Tongue (tissue), 3 donors: ENCODE measurements around the gene KITLG. TPM values are rescaled to one million over a fixed set of nuclear protein-coding genes. Genes with fewer than 3 reads are reported as not detected.
"Not testable (repeated sequence)": the region's sequence is repeated elsewhere in the genome, so short reads cannot be mapped to it uniquely, and the experiment has no call there.

Experiments
- DNase-seq: peaks from one replicate; pipeline ENCODE4 v3.0.0-alpha.2; 2015
- small RNA-seq: library from RNA; depleted of rRNA; stranded (forward); fragments of <200 nt; gene quantifications from one replicate; pipeline ENCODE3, GENCODE V24; 2014; ENCODE audit warnings: low replicate concordance
- total RNA-seq: library from RNA; depleted of rRNA; stranded (reverse); fragments of >200 nt; gene quantifications from one replicate; pipeline ENCODE4 v1.2.3, GENCODE V29; 2014

Gene KITLG
- total RNA-seq, 1 donor from 2014 or later = 41.1 TPM

- DNase-seq = no peak
Measured at GRCh38 chr12:88495031-88495430, 85.2 kb downstream of the KITLG start.

GRCh38 chr12:88494520-88494919, 85.8 kb downstream of the KITLG start:
- no peak for DNase-seq

GRCh38 chr12:88493636-88494035, 86.6 kb downstream of the KITLG start:
- no peak for DNase-seq

GRCh38 chr12:88490425-88490824, 89.8 kb downstream of the KITLG start:
- DNase-seq = no peak

GRCh38 chr12:88472775-88473174, 107.5 kb downstream of the KITLG start:
- no peak for DNase-seq

- no peak for DNase-seq
Measured at GRCh38 chr12:88472248-88472647, 108.0 kb downstream of the KITLG start.

- peak; percentile 38 for DNase-seq
Measured at GRCh38 chr12:88471331-88472045, 108.8 kb downstream of the KITLG start.

- no peak for DNase-seq
Measured at GRCh38 chr12:88469154-88469553, 111.1 kb downstream of the KITLG start.

- peak; percentile 2 for DNase-seq
Measured at GRCh38 chr12:88468581-88468980, 111.7 kb downstream of the KITLG start.

GRCh38 chr12:88466708-88467107, 113.6 kb downstream of the KITLG start:
- DNase-seq = not testable (repeated sequence)

- DNase-seq = no peak
Measured at GRCh38 chr12:88458327-88458726, 121.9 kb downstream of the KITLG start.

- peak; percentile 19 for DNase-seq
Measured at GRCh38 chr12:88453323-88453722, 126.9 kb downstream of the KITLG start.

GRCh38 chr12:88451205-88451604, 129.1 kb downstream of the KITLG start:
- no peak for DNase-seq

- no peak for DNase-seq
Measured at GRCh38 chr12:88450136-88450535, 130.1 kb downstream of the KITLG start.

- no peak for DNase-seq
Measured at GRCh38 chr12:88448337-88448915, 131.8 kb downstream of the KITLG start.

- DNase-seq = no peak
Measured at GRCh38 chr12:88445705-88446394, 134.4 kb downstream of the KITLG start.

GRCh38 chr12:88444481-88444880, 135.8 kb downstream of the KITLG start:
- DNase-seq = no peak

Small RNAs within 50 kb of the gene (small RNA-seq; reads per million reads assigned to genes)
- gene RNU1-117P = not detected
